ENCODE measurements around the gene KAZALD1.

KAZALD1 gene

DNA sequence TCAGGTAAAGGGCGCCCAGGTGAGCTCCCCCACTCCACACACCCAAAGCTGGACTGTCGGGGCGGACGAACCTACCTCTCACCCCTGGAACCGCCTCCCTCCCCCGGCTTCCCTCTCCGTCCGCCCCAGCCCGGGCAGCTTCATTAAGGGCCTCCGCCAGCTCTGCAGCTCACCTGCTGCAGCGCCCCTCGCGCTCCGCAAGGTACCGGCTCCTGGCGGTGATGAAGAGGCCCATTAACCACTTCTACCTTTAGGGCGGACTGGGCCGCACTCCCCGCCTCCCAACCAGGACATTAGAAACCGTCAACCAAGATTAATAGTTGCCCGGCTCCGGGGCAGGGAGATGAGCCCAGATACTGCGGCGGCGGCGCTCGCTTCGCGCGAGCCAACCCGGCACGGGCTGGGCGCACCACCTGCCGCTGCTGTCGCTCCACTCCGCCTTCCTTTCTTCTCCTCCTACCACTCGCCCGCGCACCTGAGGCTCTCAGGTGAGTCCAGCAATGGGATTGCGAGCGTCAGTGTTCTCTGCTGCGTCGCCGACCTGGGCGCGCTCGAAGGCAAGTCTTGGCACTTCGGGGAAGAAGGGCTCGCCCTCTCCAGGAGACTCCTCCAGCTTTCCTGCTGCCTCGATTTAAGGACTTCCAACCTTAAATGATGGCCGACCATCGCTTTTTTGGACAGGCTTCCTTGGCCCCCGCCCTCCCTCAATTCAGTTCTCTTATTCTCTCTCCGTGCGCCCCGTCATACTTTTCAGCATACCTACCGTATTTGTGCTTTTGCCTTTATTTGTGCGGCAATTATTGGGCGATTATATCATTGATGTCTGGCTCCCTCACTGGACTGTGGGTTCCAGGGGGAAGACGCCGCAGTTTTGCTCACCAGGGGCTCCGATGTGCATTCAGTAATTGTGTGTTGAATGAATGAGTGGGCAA lies 13.6 kb upstream of the KAZALD1 start:
- peak; percentile 36 for DNase-seq (ENCODE audit: low spot score)

GRCh38 chr10:101050208-101051069 lies 11.3 kb upstream of the KAZALD1 start:
- peak; percentile 61 for DNase-seq (ENCODE audit: low spot score)

DNA sequence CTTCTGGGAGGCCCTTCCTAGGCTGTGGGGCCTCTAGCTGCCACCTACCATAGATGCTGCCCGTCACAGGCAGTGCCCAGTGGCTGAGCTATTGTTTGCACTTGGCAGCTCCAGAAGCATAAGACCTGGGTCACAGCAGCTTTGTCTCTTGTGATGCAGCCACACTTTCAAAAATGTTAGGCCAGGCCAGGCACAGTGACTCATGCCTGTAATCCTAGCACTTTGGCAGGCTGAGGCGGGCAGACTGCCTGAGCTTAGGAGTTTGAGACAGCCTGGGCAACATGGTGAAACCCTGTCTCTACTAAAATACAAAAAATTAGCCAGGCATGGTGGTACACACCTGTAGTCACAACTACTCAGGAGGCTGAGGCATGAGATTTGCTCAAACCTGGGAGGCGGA lies 9.5 kb upstream of the KAZALD1 start:
- DNase-seq (ENCODE audit: low spot score) = peak; percentile 55

- no peak for DNase-seq (ENCODE audit: low spot score)
Observed at GRCh38 chr10:101053516-101053915, 8.3 kb upstream of the KAZALD1 start.

DNA sequence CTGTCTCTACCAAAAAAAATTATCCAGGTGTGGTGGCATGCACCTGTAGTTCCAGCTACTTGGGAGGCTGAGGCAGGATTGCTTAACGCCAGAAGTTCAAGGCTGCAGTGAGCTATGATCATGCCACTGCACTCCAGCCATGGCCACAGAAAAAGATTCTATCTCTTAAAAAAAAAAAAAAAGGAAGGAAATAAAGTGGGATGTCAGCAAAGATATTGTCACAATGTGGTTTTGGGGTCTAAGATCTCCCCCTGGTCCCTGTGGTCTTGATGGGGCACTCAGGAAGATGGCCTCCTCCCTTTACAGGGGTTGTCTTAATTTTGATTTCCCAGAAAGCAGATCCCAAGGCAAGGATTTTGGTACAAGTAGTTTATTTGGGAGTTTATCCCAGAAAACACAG lies 7.4 kb upstream of the KAZALD1 start:
- DNase-seq (ENCODE audit: low spot score) = no peak

DNA sequence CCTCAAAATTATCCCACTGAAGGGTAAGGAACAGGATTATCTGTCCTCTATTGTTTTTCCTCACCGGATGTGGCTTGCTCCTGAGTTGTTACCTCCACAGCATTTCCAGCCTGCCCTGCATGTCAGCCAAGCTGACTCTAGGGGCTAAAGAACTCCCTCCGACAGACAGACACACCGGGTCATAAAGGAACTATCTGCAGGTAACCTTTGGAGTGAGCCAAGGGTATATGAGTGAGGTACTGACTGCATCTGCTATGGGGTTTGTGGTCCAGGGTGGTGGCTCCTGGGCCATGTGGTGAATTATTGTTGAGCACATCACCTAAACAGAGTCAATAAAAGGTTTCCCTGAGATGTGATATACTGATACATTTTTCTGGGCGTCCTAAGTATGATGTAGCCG lies 6.9 kb upstream of the KAZALD1 start:
- DNase-seq (ENCODE audit: low spot score) = no peak

DNA sequence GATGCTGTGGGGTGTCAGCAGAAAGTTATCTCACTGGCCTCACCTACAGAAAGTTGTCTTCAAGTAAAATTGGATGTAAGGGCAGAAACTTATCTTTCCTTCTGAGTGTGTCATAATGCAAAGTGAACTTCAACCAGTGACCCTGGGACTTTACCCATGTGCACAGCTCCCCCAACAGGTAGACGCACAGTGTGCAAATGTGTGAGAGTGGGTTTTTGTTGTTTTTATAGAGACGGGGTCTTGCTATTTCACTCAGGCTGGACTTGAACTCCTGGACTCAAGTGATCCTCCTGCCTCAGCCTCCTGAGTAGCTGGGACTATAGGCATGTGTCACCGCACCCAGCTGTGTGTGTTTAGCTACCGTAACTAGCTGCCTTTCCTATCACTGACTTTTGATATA lies 6.4 kb upstream of the KAZALD1 start:
- no peak for DNase-seq (ENCODE audit: low spot score)

- DNase-seq (ENCODE audit: low spot score) = no peak
Observed at GRCh38 chr10:101056365-101057151, 5.2 kb upstream of the KAZALD1 start.

DNA sequence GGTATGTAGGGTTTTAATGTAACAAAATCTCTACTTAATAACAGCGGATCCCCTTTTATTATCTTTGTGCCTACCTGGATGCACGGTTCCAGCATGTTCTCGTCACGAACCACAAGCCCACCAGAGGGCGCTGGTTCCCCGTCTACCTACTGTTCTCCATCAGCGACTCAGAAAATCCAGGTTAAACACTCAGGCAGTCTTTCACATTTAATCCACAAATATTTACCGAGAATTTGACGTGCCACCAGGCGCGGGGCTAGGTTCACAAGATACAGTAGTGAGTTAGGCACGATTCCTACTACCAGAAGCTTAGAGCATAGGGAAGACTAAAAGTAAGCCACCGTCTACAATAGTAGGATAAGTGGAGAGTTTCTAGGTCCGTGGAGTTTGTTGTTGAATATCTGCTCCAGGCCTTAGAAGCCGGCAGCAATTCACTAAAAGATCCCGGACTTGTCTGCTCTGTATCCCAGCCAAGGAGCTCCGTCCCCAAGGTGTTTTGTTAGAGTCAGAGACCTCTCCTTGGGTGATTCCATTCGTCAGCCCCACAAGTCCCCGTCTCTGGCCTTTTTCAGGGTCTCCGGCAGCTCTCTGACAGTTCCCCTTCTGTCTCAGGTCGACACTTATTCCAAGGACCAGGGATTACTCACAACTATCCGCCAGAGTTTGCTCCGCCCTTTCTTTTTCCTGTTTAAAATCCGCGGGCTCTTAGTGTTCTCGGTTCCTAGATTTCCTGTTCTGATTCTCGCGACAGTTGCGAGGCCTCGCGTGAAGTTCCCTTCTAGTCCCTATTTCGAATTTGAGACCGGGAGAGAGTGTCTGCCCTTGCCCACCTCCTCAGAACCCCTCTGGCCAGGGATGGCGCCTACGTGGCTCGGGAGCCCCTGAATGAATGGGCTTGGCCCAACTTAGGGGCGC lies 1.5 kb upstream of the KAZALD1 start:
- DNase-seq (ENCODE audit: low spot score) = peak; percentile 96

- DNase-seq (ENCODE audit: low spot score) = peak; percentile 92
Observed at GRCh38 chr10:101060951-101061623, 702 bp upstream of the KAZALD1 start.

GRCh38 chr10:101062232-101063049 lies 652 bp downstream of the KAZALD1 start:
- peak; percentile 70 for DNase-seq (ENCODE audit: low spot score)

DNA sequence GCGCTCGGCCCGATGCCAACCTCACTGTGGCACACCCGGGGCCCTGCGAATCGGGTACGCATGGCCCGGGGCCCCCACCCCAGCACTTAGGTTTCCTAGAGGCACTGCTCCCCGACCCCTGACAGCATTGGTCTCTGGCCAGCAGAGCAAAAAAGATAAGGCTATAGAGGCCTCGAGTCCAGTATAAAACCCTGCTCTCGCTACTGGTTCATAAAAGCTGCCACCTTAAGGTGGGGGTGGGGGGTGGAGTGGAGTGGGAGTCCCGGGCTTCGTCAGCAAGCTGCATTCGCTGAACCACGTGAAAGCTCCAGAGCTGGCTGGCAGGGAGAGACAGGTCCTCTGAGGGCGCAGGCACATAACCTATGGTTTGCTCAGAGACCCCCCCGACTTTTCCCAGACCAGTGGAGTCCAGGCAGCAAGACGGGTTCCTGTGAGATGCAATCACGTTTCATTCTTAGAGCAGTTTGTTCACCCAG lies 1.3 kb downstream of the KAZALD1 start:
- no peak for DNase-seq (ENCODE audit: low spot score)

GRCh38 chr10:101063548-101064414 lies 2.0 kb downstream of the KAZALD1 start:
- no peak for DNase-seq (ENCODE audit: low spot score)

- no peak for DNase-seq (ENCODE audit: low spot score)
Observed at GRCh38 chr10:101064415-101065030, 2.7 kb downstream of the KAZALD1 start.

DNA sequence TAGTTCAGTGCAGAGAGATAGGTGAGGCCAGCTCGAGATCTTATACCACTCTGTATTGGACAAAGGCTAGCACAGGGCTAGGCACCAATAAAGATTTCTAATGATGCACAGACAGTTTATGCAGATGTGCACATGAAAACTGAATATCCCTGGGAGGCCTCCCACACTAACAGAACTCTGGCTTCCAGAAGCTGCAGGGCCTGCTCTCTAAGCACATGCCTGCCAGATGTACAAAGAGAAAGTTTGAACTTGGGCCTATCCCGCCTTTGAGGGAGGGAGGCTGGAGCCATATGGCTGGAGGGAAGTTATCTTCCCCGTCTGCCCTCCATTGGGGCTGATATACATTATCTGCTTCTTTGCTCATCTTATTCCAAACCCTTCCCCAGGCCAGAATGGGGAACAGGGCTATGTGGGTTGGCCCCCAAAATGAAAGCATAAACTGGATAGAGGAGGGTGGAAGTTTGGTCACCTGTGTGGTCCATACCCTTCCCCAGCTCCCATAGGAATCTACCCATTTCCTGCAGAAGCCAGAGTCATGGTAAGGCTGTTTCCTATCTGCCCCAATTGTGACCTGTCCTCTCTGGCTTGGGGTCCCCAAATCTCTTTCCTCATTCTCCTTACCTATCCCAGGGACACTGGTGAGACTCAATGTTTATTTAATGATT lies 3.8 kb downstream of the KAZALD1 start:
- DNase-seq (ENCODE audit: low spot score) = no peak

- DNase-seq (ENCODE audit: low spot score) = peak; percentile 76
Observed at GRCh38 chr10:101066146-101066895, 4.5 kb downstream of the KAZALD1 start.

DNA sequence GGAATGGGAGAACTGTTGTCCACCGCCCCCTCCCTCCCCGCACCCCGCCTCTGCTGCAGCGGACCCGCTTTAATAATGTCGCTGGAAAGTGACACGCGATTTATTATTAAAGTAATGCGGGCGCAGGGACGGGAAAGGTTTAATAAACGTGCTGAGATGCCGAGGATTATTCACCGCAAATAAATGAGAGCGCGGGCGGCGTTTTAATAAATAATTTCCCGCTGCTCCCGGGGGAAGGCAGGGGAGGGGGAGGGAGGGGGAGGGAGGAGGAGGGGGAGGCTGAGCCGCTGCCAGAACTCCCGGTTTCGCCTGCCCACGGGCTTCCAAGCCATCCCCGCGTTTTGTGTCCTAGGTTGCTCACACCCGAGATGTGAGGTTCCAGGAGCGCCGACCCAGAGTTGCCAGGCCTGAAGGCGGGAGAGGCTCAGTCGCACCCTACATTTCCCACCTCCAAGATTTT lies 5.1 kb downstream of the KAZALD1 start:
- no peak for DNase-seq (ENCODE audit: low spot score)

All from kidney tubule cell (primary cell).